IMR-90 (cell line): ENCODE measurements around the gene BRPF3. TPM values are rescaled to one million over a fixed set of nuclear protein-coding genes. Genes with fewer than 3 reads are reported as not detected.

Experiments used
- ATAC-seq: fragments of 200-7000 bp; cut with Tn5 transposase; 2 replicates; pipeline ENCODE4 v1.9.1; 2020; ENCODE audit warnings: low read depth, mild to moderate bottlenecking, moderate library complexity
- BruUV-seq: library from RNA; stranded (reverse); fragments of 400-500 nt; replicated peaks from 2 replicates; lab custom pipeline; 2021; lab: Mats Ljungman, UMichigan
- CTCF ChIA-PET: fragments of 300-600 bp; formaldehyde crosslinking; extraction: SDS; loops from one replicate; lab custom pipeline; 2021; ENCODE audit warnings: antibody characterized with exemption; lab: Yijun Ruan, JAX
- POLR2A ChIA-PET: fragments of 300-600 bp; sonication (Branson Sonifier 250); formaldehyde crosslinking; loops from one replicate; lab custom pipeline; 2022; ENCODE audit warnings: antibody characterized with exemption; ENCODE audit not compliant: unreplicated experiment; lab: Charles Lee
- DNase-seq: peaks from one replicate; pipeline ENCODE4 v3.0.0; 2013
- H2AFZ ChIP-seq: replicated peaks from 2 replicates; pipeline ENCODE3; 2013; ENCODE audit warnings: low read length, mild to moderate bottlenecking; ENCODE audit not compliant: poor library complexity
- H2AK5ac ChIP-seq: 2 replicates; pipeline ENCODE4 v1.6.1; 2013; ENCODE audit warnings: low read depth, low read length, inconsistent platforms
- H2AK9ac ChIP-seq: replicated peaks from 2 replicates; pipeline ENCODE3; 2013; ENCODE audit warnings: mild to moderate bottlenecking, low read depth, low read length, moderate library complexity; ENCODE audit not compliant: poor library complexity
- H2BK120ac ChIP-seq: 2 replicates; pipeline ENCODE4 v1.6.1; 2013; ENCODE audit warnings: low read depth, low read length, inconsistent platforms
- H2BK15ac ChIP-seq: 3 replicates; pipeline ENCODE4 v1.6.1; 2013; ENCODE audit warnings: low read depth, low read length, inconsistent platforms
- H2BK20ac ChIP-seq: 2 replicates; pipeline ENCODE4 v1.6.1; 2013; ENCODE audit warnings: low read depth, mild to moderate bottlenecking, inconsistent platforms, low read length, moderate library complexity
- H2BK5ac ChIP-seq: 2 replicates; pipeline ENCODE4 v1.6.1; 2013; ENCODE audit warnings: mild to moderate bottlenecking, low read depth, low read length, inconsistent platforms; ENCODE audit not compliant: poor library complexity, severe bottlenecking
- H3K14ac ChIP-seq: replicated peaks from 2 replicates; pipeline ENCODE4 v1.6.1; 2013; ENCODE audit warnings: low read depth, low read length, inconsistent platforms
- H3K18ac ChIP-seq: 2 replicates; pipeline ENCODE4 v1.6.1; 2013; ENCODE audit warnings: low read depth, low read length, control low read depth
- H3K23ac ChIP-seq: 2 replicates; pipeline ENCODE4 v1.6.1; 2013; ENCODE audit warnings: low read depth, low read length, inconsistent platforms
- H3K27ac ChIP-seq: 2 replicates; pipeline ENCODE4 v1.5.1; 2013; ENCODE audit warnings: mild to moderate bottlenecking, control low read depth, low read length; ENCODE audit not compliant: insufficient read depth
- H3K27me3 ChIP-seq: 2 replicates; pipeline ENCODE4 v1.6.1; 2013; ENCODE audit warnings: low read length; ENCODE audit not compliant: control insufficient read depth, insufficient read depth
- H3K36me3 ChIP-seq: 2 replicates; pipeline ENCODE4 v1.6.1; 2013; ENCODE audit warnings: low read length, mixed read lengths; ENCODE audit not compliant: control insufficient read depth, insufficient read depth
- H3K4ac ChIP-seq: 2 replicates; pipeline ENCODE4 v1.6.1; 2013; ENCODE audit warnings: low read depth, low read length, inconsistent platforms
- H3K4me1 ChIP-seq: 2 replicates; pipeline ENCODE4 v1.6.1; 2013; ENCODE audit warnings: low read length, mixed read lengths; ENCODE audit not compliant: control insufficient read depth, insufficient read depth
- H3K4me2 ChIP-seq: 2 replicates; pipeline ENCODE4 v1.6.1; 2013; ENCODE audit warnings: low read depth, mild to moderate bottlenecking, control low read depth, low read length, moderate library complexity
- H3K4me3 ChIP-seq: 2 replicates; pipeline ENCODE4 v1.5.1; 2013; ENCODE audit warnings: low read depth, mild to moderate bottlenecking, control low read depth, low read length, moderate library complexity; ENCODE audit not compliant: insufficient read depth
- H3K56ac ChIP-seq: 2 replicates; pipeline ENCODE4 v1.6.1; 2013; ENCODE audit warnings: low read length, inconsistent platforms; ENCODE audit not compliant: insufficient read depth; ENCODE audit errors: extremely low read depth
- H3K79me1 ChIP-seq, 2 experiments: 2 replicates each; pipeline ENCODE4 v1.6.1; 2013; ENCODE audit warnings: low read length in 2 of 2, inconsistent platforms in 1 of 2, low read depth in 1 of 2
- H3K9ac ChIP-seq: 2 replicates; pipeline ENCODE4 v1.6.1; 2013; ENCODE audit warnings: low read depth, low read length, control low read depth
- H3K9me1 ChIP-seq: 2 replicates; pipeline ENCODE4 v1.6.1; 2013; ENCODE audit warnings: low read length, inconsistent platforms; ENCODE audit not compliant: insufficient read depth
- H3K9me3 ChIP-seq: 2 replicates; pipeline ENCODE4 v1.6.1; 2013; ENCODE audit warnings: low read length; ENCODE audit not compliant: control insufficient read depth, insufficient read depth
- H4K20me1 ChIP-seq: 2 replicates; pipeline ENCODE4 v1.6.1; 2013; ENCODE audit warnings: low read length, inconsistent platforms; ENCODE audit not compliant: insufficient read depth
- H4K5ac ChIP-seq: 2 replicates; pipeline ENCODE4 v1.6.1; 2013; ENCODE audit warnings: mild to moderate bottlenecking, low read depth, low read length, control low read depth
- H4K8ac ChIP-seq, 2 experiments: 2 replicates each; pipeline ENCODE4 v1.6.1; 2013; ENCODE audit warnings: low read depth in 2 of 2, low read length in 2 of 2, control low read depth in 1 of 2, inconsistent platforms in 1 of 2
- H4K91ac ChIP-seq: 2 replicates; pipeline ENCODE4 v1.6.1; 2013; ENCODE audit warnings: low read depth, low read length, inconsistent platforms; ENCODE audit not compliant: insufficient read depth
- BHLHE40 ChIP-seq: fragments of 150-350 bp; IDR thresholded peaks from 2 replicates; pipeline ENCODE4 v1.6.1; 2016; ENCODE audit warnings: mild to moderate bottlenecking, low read depth, low read length
- CHD1 ChIP-seq: IDR thresholded peaks from 2 replicates; pipeline ENCODE4 v1.6.1; 2012; ENCODE audit warnings: low read depth, low read length, improper control_type of control experiment
- MAFK ChIP-seq: IDR thresholded peaks from 2 replicates; pipeline ENCODE4 v1.6.1; 2012; ENCODE audit warnings: low read depth, low read length, improper control_type of control experiment
- MXI1 ChIP-seq: IDR thresholded peaks from 2 replicates; pipeline ENCODE4 v1.6.1; 2012; ENCODE audit warnings: low read depth, mild to moderate bottlenecking, low read length, moderate library complexity, borderline replicate concordance
- RAD21 ChIP-seq: IDR thresholded peaks from 2 replicates; pipeline ENCODE4 v1.6.1; 2012; ENCODE audit warnings: low read length, improper control_type of control experiment
- WGBS, 2 experiments: methylation state at CpG; one replicate each; pipeline versions ENCODE4 v1.1.5 to v1.1.7; 2013; ENCODE audit warnings: missing lambda C conversion rate in 2 of 2; ENCODE audit not compliant: insufficient read length in 1 of 2; ENCODE audit errors: extremely low coverage in 2 of 2; 5-methylcytosine and 5-hydroxymethylcytosine counted together
- dilution Hi-C: fragments of 300-500 bp; cut with HindIII; formaldehyde crosslinking; loops from one replicate; pipeline ENCODE4 v1.14.3; 2018; ENCODE audit warnings: low sequenced_read_pairs; ENCODE audit not compliant: unreplicated experiment
- in situ Hi-C: fragments of 300-500 bp; cut with MboI; formaldehyde crosslinking; loops from 3 replicates; pipeline ENCODE4 v1.14.3; 2019; ENCODE audit warnings: low sequenced_read_pairs, inconsistent platforms, mixed read lengths
- intact Hi-C: fragments of 100-400 bp; cut with micrococcal nuclease; formaldehyde crosslinking; loops from 2 replicates; pipeline ENCODE4 v1.10.0; 2022
- polyA plus RNA-seq, 3 experiments: library from polyadenylated mRNA; depleted of rRNA; stranded (reverse); fragments of >200 nt; gene quantifications; 2 replicates each; pipeline ENCODE4 v1.2.3, GENCODE V29; 2012; ENCODE audit warnings: low replicate concordance in 1 of 3
- total RNA-seq: library from RNA; depleted of rRNA; stranded (reverse); fragments of >200 nt; gene quantifications from 2 replicates; pipeline ENCODE4 v1.2.3, GENCODE V29; 2012
- TF ChIP-seq, protein P1 (sequence below): conservative IDR thresholded peaks from 2 replicates; pipeline ENCODE4 v1.5.1; 2012; ENCODE audit warnings: mild to moderate bottlenecking, low read depth, low read length, improper control_type of control experiment

BRPF3 gene
- total and polyA plus RNA-seq, 2 of the 4 experiments (the other 2 are of a cell fraction): 10.2 to 17.2 TPM

GRCh38 chr6:36210182-36210581 lies 13.6 kb downstream of the BRPF3 start:
- TF ChIP-seq, protein P1, sequence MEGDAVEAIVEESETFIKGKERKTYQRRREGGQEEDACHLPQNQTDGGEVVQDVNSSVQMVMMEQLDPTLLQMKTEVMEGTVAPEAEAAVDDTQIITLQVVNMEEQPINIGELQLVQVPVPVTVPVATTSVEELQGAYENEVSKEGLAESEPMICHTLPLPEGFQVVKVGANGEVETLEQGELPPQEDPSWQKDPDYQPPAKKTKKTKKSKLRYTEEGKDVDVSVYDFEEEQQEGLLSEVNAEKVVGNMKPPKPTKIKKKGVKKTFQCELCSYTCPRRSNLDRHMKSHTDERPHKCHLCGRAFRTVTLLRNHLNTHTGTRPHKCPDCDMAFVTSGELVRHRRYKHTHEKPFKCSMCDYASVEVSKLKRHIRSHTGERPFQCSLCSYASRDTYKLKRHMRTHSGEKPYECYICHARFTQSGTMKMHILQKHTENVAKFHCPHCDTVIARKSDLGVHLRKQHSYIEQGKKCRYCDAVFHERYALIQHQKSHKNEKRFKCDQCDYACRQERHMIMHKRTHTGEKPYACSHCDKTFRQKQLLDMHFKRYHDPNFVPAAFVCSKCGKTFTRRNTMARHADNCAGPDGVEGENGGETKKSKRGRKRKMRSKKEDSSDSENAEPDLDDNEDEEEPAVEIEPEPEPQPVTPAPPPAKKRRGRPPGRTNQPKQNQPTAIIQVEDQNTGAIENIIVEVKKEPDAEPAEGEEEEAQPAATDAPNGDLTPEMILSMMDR: no peak
- no peak for TF ChIP-seq MAFK
- no peak for TF ChIP-seq CHD1
- no peak for TF ChIP-seq MXI1
- no peak for TF ChIP-seq BHLHE40
- no peak for TF ChIP-seq RAD21
- DNase-seq (no peak), ATAC-seq (no peak)
- in situ Hi-C loops: no loop called here
- 94% methylated on average over 7 of the region's 14 CpGs; no CpG with 5 or more reads in 1 of the 2 experiments for WGBS, 2 experiments
- Histone ChIP-seq H3K56ac (no peak overlapping the region), H2BK120ac (no peak overlapping the region), H2AFZ (no peak overlapping the region), H2AK5ac (no peak overlapping the region), H3K14ac (no peak overlapping the region), H3K4ac (no peak overlapping the region), H2BK5ac (no peak overlapping the region), H4K8ac (no peak overlapping the region), H2AK9ac (no peak overlapping the region), H3K4me2 (no peak overlapping the region), H2BK20ac (no peak overlapping the region), H3K27ac (no peak overlapping the region), H4K91ac (no peak overlapping the region), H3K27me3 (no peaks in the 10 kb centered on the region), H3K9me3 (no peaks in the 10 kb centered on the region), H3K79me1 (peaks cover 22 to 46% of the 10 kb centered on the region in 2 experiments), H2BK15ac (no peak overlapping the region), H4K5ac (no peak overlapping the region), H3K4me1 (no peaks in the 10 kb centered on the region), H3K9ac (no peak overlapping the region), H3K36me3 (peaks cover 66% of the 10 kb centered on the region), H3K9me1 (peaks cover 7% of the 10 kb centered on the region), H3K18ac (no peak overlapping the region), H3K4me3 (no peak overlapping the region), H4K20me1 (peaks cover 11% of the 10 kb centered on the region; the same call in 1 of the 2 replicates), H3K23ac (no peak overlapping the region)
- BruUV-seq: no TSS peak
- intact Hi-C loops: no loop called here
- POLR2A ChIA-PET: no interaction called here
- CTCF ChIA-PET: no interaction called here
- dilution Hi-C loops: no loop called here
